Ascending aorta (tissue), 2 donors: ENCODE data around the gene NAPB. TPM values are rescaled to one million over a fixed set of nuclear protein-coding genes. Genes with fewer than 3 reads are reported as not detected.
A peak's percentile ranks its signal among the peaks of the same experiment; 100 is the strongest.

Source experiments
- DNase-seq, 2 donors: peaks; one replicate each; pipeline ENCODE4 v3.0.0-alpha.2; 2019; ENCODE audit warnings: low spot score in 2 of 2
- H3K27ac ChIP-seq, 2 donors: fragments of 200-600 bp; sonication (generic); one replicate each; pipeline ENCODE4 v1.5.1; 2016 to 2017; ENCODE audit warnings: mild to moderate bottlenecking in 1 of 2
- H3K27me3 ChIP-seq: fragments of 200-600 bp; sonication (generic); one replicate; pipeline ENCODE4 v1.5.1; 2017
- H3K36me3 ChIP-seq, 2 donors: fragments of 200-600 bp; sonication (generic); one replicate each; pipeline ENCODE4 v1.5.1; 2016
- H3K4me1 ChIP-seq, 2 donors: fragments of 200-600 bp; sonication (generic); one replicate each; pipeline ENCODE4 v1.5.1; 2016 to 2017; ENCODE audit warnings: mild to moderate bottlenecking in 1 of 2
- H3K4me3 ChIP-seq, 2 donors: fragments of 200-600 bp; sonication (generic); one replicate each; pipeline ENCODE4 v1.5.1; 2016 to 2017; ENCODE audit warnings: mild to moderate bottlenecking in 1 of 2
- H3K9me3 ChIP-seq, 2 donors: fragments of 200-600 bp; sonication (generic); one replicate each; pipeline ENCODE4 v1.5.1; 2016
- CTCF ChIP-seq, 3 experiments: fragments of 200-600 bp in 2 of 3; fragments of 450-650 bp in 1 of 3; sonication (generic) in 2 of 3; IDR thresholded peaks; one replicate each; pipeline ENCODE4 v1.5.1; 2016 to 2019; ENCODE audit warnings: antibody characterized with exemption in 3 of 3, mild to moderate bottlenecking in 1 of 3, moderate library complexity in 1 of 3
- intact Hi-C: fragments of 100-400 bp; cut with DNase I; formaldehyde crosslinking; loops from one replicate; pipeline ENCODE4 v1.15.1; 2023
- total RNA-seq: library from RNA; depleted of rRNA; stranded (reverse); fragments of >200 nt; gene quantifications from one replicate; pipeline ENCODE4 v1.1.0, GENCODE V29; 2016

Gene NAPB
- total RNA-seq, 1 donor from 2014 or later: 0.75 TPM

GRCh38 chr20:23367770-23368169 is 53.5 kb downstream of the NAPB start:
- Histone ChIP-seq H3K27me3 (no peaks in the 10 kb centered on the region), H3K4me3 (no peak overlapping the region), H3K4me1 (peaks cover 2 to 14% of the 10 kb centered on the region in 2 donors), H3K27ac (no peak overlapping the region), H3K36me3 (peaks cover 47 to 56% of the 10 kb centered on the region in 2 donors), H3K9me3 (no peaks in the 10 kb centered on the region)
- intact Hi-C loops: loop anchor here (10.0 kb wide), 2 partner anchors 1033 to 1867 kb away; no protein-coding TSS in a partner anchor
- DNase-seq: no peak
- TF ChIP-seq CTCF (IDR thresholded peaks at IDR 0.05): no peak

- H3K4me1 ChIP-seq: peaks cover 2 to 15% of the 10 kb centered on the region in 2 donors
- no peak for TF ChIP-seq CTCF (IDR thresholded peaks at IDR 0.05)
- no peak overlapping the region for H3K4me3 ChIP-seq
- H3K9me3 ChIP-seq: no peaks in the 10 kb centered on the region
- DNase-seq: no peak
- H3K27me3 ChIP-seq: no peaks in the 10 kb centered on the region
- no peak overlapping the region for H3K27ac ChIP-seq
- H3K36me3 ChIP-seq: peaks cover 39 to 46% of the 10 kb centered on the region in 2 donors
- intact Hi-C loops: loop anchor here (10.0 kb wide), 2 partner anchors 1032 to 1868 kb away; no protein-coding TSS in a partner anchor
Measured at GRCh38 chr20:23366384-23366783, 54.9 kb downstream of the NAPB start.

GRCh38 chr20:23365390-23366165 is 55.7 kb downstream of the NAPB start:
- H3K27ac ChIP-seq: no peak overlapping the region
- H3K4me1 ChIP-seq: peaks cover 6 to 18% of the 10 kb centered on the region in 2 donors
- no peak for DNase-seq
- no peaks in the 10 kb centered on the region for H3K9me3 ChIP-seq
- intact Hi-C loops: loop anchor here (10.0 kb wide), 2 partner anchors 1031 to 1869 kb away; no protein-coding TSS in a partner anchor
- H3K27me3 ChIP-seq: no peaks in the 10 kb centered on the region
- TF ChIP-seq CTCF (IDR thresholded peaks at IDR 0.05): no peak
- no peak overlapping the region for H3K4me3 ChIP-seq
- peaks cover 32 to 38% of the 10 kb centered on the region in 2 donors for H3K36me3 ChIP-seq

GRCh38 chr20:23363257-23363649 is 58.0 kb downstream of the NAPB start:
- Histone ChIP-seq H3K27ac (peak overlapping the region; percentile 87 to 100), H3K4me3 (peak overlapping the region; percentile 75 to 76), H3K36me3 (peaks cover 14 to 18% of the 10 kb centered on the region in 2 donors), H3K9me3 (no peaks in the 10 kb centered on the region), H3K27me3 (no peaks in the 10 kb centered on the region), H3K4me1 (peaks cover 6 to 18% of the 10 kb centered on the region in 2 donors)
- DNase-seq: no peak
- intact Hi-C loops: loop anchor here (5.0 to 10.0 kb wide), 5 partner anchors 216 to 1872 kb away; partner anchors contain the start of gene CST3
- TF ChIP-seq CTCF (IDR thresholded peaks at IDR 0.05): no peak

GRCh38 chr20:23362392-23363256 is 58.7 kb downstream of the NAPB start:
- peak in 1 of 2 donors; percentile 74 for DNase-seq
- intact Hi-C loops: loop anchor here (1.0 to 10.0 kb wide), 7 partner anchors 12 to 1872 kb away; partner anchors contain the start of genes CST3, NAPB and NXT1

More at GRCh38 chr20:23362392-23363256, 58.7 kb downstream of the NAPB start:
- Histone ChIP-seq H3K27me3 (no peaks in the 10 kb centered on the region), H3K27ac (peak overlapping the region; percentile 87 to 100), H3K4me1 (peaks cover 6 to 18% of the 10 kb centered on the region in 2 donors), H3K4me3 (peak overlapping the region; percentile 75 to 76), H3K36me3 (peaks cover 12 to 14% of the 10 kb centered on the region in 2 donors), H3K9me3 (no peaks in the 10 kb centered on the region)
- no peak for TF ChIP-seq CTCF (IDR thresholded peaks at IDR 0.05)
